A549 (cell line): ENCODE results near the gene CERS6. TPM values are rescaled to one million over a fixed set of nuclear protein-coding genes. Genes with fewer than 3 reads are reported as not detected.
"Not testable (repeated sequence)": the region's sequence is repeated elsewhere in the genome, so short reads cannot be mapped to it uniquely, and the experiment has no call there.

ENCODE experiments used
- ATAC-seq, 2 experiments: fragments of 200-7000 bp in 1 of 2; fragments of >200 bp in 1 of 2; cut with Nextera tagmentation in 1 of 2; cut with Tn5 transposase in 1 of 2; 3 replicates each; pipeline versions ENCODE4 v1.8.0 to v1.9.1; 2018 to 2020; ENCODE audit warnings: mild to moderate bottlenecking in 1 of 2, moderate library complexity in 1 of 2
- CTCF ChIA-PET: fragments of 300-600 bp; sonication (Branson Sonifier 250); formaldehyde crosslinking; extraction: SDS; loops from one replicate; lab custom pipeline; 2021; ENCODE audit warnings: antibody characterized with exemption, inconsistent platforms; lab: Yijun Ruan, JAX
- POLR2A ChIA-PET: fragments of 350-600 bp; formaldehyde crosslinking; extraction: SDS; loops from one replicate; lab custom pipeline; 2021; ENCODE audit warnings: antibody characterized with exemption, inconsistent platforms; lab: Yijun Ruan, JAX
- DNase-seq, 2 experiments: peaks; one replicate each; pipeline versions ENCODE4 v3.0.0 to v3.0.0-alpha.2; 2011 to 2016; ENCODE audit warnings: low read depth in 1 of 2, low spot score in 1 of 2
- FAIRE-seq: peaks from 2 replicates; lab custom pipeline; 2011; peaks lifted over from hg19 to GRCh38; lab: Jason Lieb, UNC
- H3K27ac ChIP-seq, 2 experiments: fragments of >200 bp; sonication (Bioruptor Twin); formaldehyde crosslinking; 3 replicates each; pipeline ENCODE4 v1.5.1; 2016 to 2017
- H3K4me1 ChIP-seq: fragments of >200 bp; sonication (Bioruptor Twin); formaldehyde crosslinking; 3 replicates; pipeline ENCODE4 v1.6.1; 2016
- H3K4me2 ChIP-seq: fragments of >200 bp; sonication (Bioruptor Twin); formaldehyde crosslinking; 3 replicates; pipeline ENCODE4 v1.6.1; 2016
- H3K4me3 ChIP-seq: fragments of >200 bp; sonication (Bioruptor Twin); formaldehyde crosslinking; 3 replicates; pipeline ENCODE4 v1.5.1; 2016
- H3K9me3 ChIP-seq: fragments of >200 bp; sonication (Bioruptor Twin); formaldehyde crosslinking; 3 replicates; pipeline ENCODE4 v1.6.1; 2016
- CBX2 ChIP-seq: fragments of 200-600 bp; sonication (generic); IDR thresholded peaks from 2 replicates; pipeline ENCODE4 v1.6.1; 2016; ENCODE audit warnings: low read depth, mild to moderate bottlenecking, borderline replicate concordance
- CBX8 ChIP-seq: fragments of 200-600 bp; sonication (generic); IDR thresholded peaks from 2 replicates; pipeline ENCODE4 v1.6.1; 2016
- CEBPB ChIP-seq, 2 experiments: fragments of >200 bp in 1 of 2; sonication (Bioruptor Twin) in 1 of 2; formaldehyde crosslinking in 1 of 2; IDR thresholded peaks; 2 replicates each; pipeline ENCODE4 v1.6.1; 2012 to 2016
- CHD4 ChIP-seq: fragments of 200-600 bp; sonication (generic); IDR thresholded peaks from 2 replicates; pipeline ENCODE4 v1.6.1; 2016; ENCODE audit warnings: antibody characterized with exemption, mild to moderate bottlenecking, borderline replicate concordance
- EP300 ChIP-seq, 2 experiments: fragments of >200 bp; sonication (Bioruptor Twin); formaldehyde crosslinking; IDR thresholded peaks; 2 replicates in 1 of 2; 3 replicates in 1 of 2; pipeline ENCODE4 v1.6.1; 2016 to 2017
- FOSB ChIP-seq: fragments of 250-450 bp; sonication (Bioruptor Pico); IDR thresholded peaks from 2 replicates; pipeline ENCODE4 v1.5.0; 2020; ENCODE audit warnings: mild to moderate bottlenecking, moderate library complexity
- GATA3 ChIP-seq: IDR thresholded peaks from 2 replicates; pipeline ENCODE4 v1.6.1; 2012; ENCODE audit warnings: borderline replicate concordance
- HDAC2 ChIP-seq: fragments of 200-600 bp; sonication (generic); IDR thresholded peaks from 2 replicates; pipeline ENCODE4 v1.6.1; 2016
- HEYL ChIP-seq: fragments of 250-450 bp; sonication (Bioruptor Pico); IDR thresholded peaks from 2 replicates; pipeline ENCODE4 v1.8.0; 2021; ENCODE audit warnings: mild to moderate bottlenecking, moderate library complexity
- HOXB5 ChIP-seq: fragments of 250-450 bp; sonication (Bioruptor Pico); IDR thresholded peaks from 2 replicates; pipeline ENCODE4 v1.5.0; 2020; ENCODE audit warnings: mild to moderate bottlenecking, moderate library complexity
- KDM1A ChIP-seq: fragments of 200-600 bp; sonication (generic); IDR thresholded peaks from 2 replicates; pipeline ENCODE4 v1.6.1; 2016; ENCODE audit warnings: low read depth, mild to moderate bottlenecking
- KDM5A ChIP-seq: fragments of 200-600 bp; sonication (generic); IDR thresholded peaks from 2 replicates; pipeline ENCODE4 v1.6.1; 2016; ENCODE audit warnings: antibody characterized with exemption, mild to moderate bottlenecking
- MAZ ChIP-seq: fragments of 150-350 bp; IDR thresholded peaks from 2 replicates; pipeline ENCODE4 v1.6.1; 2014; ENCODE audit warnings: antibody characterized with exemption, low read depth, low read length, borderline replicate concordance
- MYC ChIP-seq: IDR thresholded peaks from 2 replicates; pipeline ENCODE4 v1.6.1; 2012; ENCODE audit warnings: mild to moderate bottlenecking, inconsistent platforms, low read length, improper control_type of control experiment, borderline replicate concordance
- NFE2L2 ChIP-seq: fragments of 150-350 bp; conservative IDR thresholded peaks from 2 replicates; pipeline ENCODE4 v1.6.1; 2014; ENCODE audit warnings: low read length
- NPAS2 ChIP-seq: fragments of 250-450 bp; sonication (Bioruptor Pico); IDR thresholded peaks from 2 replicates; pipeline ENCODE4 v1.8.0; 2022; ENCODE audit warnings: mild to moderate bottlenecking, moderate library complexity, borderline replicate concordance
- PHF8 ChIP-seq: fragments of 200-600 bp; sonication (generic); IDR thresholded peaks from 2 replicates; pipeline ENCODE4 v1.6.1; 2016; ENCODE audit warnings: low read depth, mild to moderate bottlenecking, antibody characterized with exemption, moderate library complexity, borderline replicate concordance
- RAD21 ChIP-seq, 2 experiments: fragments of >200 bp in 1 of 2; sonication (Bioruptor Twin) in 1 of 2; formaldehyde crosslinking in 1 of 2; IDR thresholded peaks in 1 of 2; conservative IDR thresholded peaks in 1 of 2; 2 replicates in 1 of 2; 3 replicates in 1 of 2; pipeline ENCODE4 v1.6.1; 2012 to 2018; ENCODE audit warnings: inconsistent platforms in 1 of 2
- RARB ChIP-seq: fragments of 250-450 bp; sonication (Bioruptor Pico); IDR thresholded peaks from 2 replicates; pipeline ENCODE4 v1.8.0; 2021; ENCODE audit warnings: mild to moderate bottlenecking, moderate library complexity
- RNF2 ChIP-seq: fragments of 200-600 bp; sonication (generic); IDR thresholded peaks from 2 replicates; pipeline ENCODE4 v1.6.1; 2016; ENCODE audit warnings: low read depth, mild to moderate bottlenecking, antibody characterized with exemption, moderate library complexity, borderline replicate concordance
- SREBF2 ChIP-seq: fragments of 450-650 bp; IDR thresholded peaks from 2 replicates; pipeline ENCODE4 v1.6.1; 2014; ENCODE audit warnings: mild to moderate bottlenecking, moderate library complexity
- ZNF302 ChIP-seq: fragments of 250-450 bp; sonication (Bioruptor Pico); IDR thresholded peaks from 2 replicates; pipeline ENCODE4 v1.9.0; 2021; ENCODE audit warnings: inconsistent platforms, mild to moderate bottlenecking, moderate library complexity
- ZSCAN20 ChIP-seq: fragments of 250-450 bp; sonication (Bioruptor Pico); IDR thresholded peaks from 2 replicates; pipeline ENCODE4 v1.8.0; 2022; ENCODE audit warnings: mild to moderate bottlenecking, moderate library complexity
- WGBS: methylation state at CpG from one replicate; pipeline ENCODE4 v1.1.6; 2017; ENCODE audit errors: missing lambda C conversion rate; 5-methylcytosine and 5-hydroxymethylcytosine counted together
- polyA plus RNA-seq, 4 experiments: library from polyadenylated mRNA; depleted of rRNA in 3 of 4; stranded (reverse); fragments of >200 nt; fragmentation: RNase III in 1 of 4; extraction: RNeasy Plus Mini Kit Qiagen cat#74134 plus additional on column Dnase treatment in 1 of 4; gene quantifications; 2 replicates in 3 of 4; 3 replicates in 1 of 4; pipeline ENCODE4 v1.2.3, GENCODE V29; 2011 to 2017
- TF ChIP-seq, protein P1 (sequence below): fragments of 250-450 bp; sonication (Bioruptor Pico); IDR thresholded peaks from 2 replicates; pipeline ENCODE4 v1.5.0; 2021; ENCODE audit warnings: mild to moderate bottlenecking, moderate library complexity, borderline replicate concordance
- TF ChIP-seq, protein P2 (sequence below): fragments of 150-350 bp; IDR thresholded peaks from 2 replicates; pipeline ENCODE4 v1.6.1; 2014; ENCODE audit warnings: low read depth, mild to moderate bottlenecking, low read length
- TF ChIP-seq, protein P3 (sequence below): IDR thresholded peaks from 2 replicates; pipeline ENCODE4 v1.6.1; 2012; ENCODE audit warnings: low read depth, borderline replicate concordance

CERS6 gene
- polyA plus RNA-seq, 2 of the 4 experiments (the other 2 are of a cell fraction) = 12.0 to 16.9 TPM

DNA sequence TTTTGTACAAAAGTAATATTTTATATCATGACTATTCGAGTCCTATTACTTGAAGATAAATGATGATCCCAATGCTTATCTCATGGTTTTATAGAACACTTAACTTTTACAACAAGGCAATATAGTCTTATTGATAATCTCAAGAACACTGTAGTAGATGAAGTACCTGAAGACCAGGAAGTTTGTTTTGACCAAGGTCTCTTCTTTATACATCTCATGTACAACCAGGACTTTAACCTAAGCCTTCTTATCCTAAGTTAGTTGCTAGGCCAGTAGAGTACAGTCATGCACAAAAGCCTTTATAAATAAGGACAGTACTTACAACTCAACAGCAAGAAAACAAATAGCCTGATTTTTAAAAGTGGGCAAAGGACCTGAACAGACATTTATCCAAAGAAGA is 198.6 kb downstream of the CERS6 start (continued):
- TF ChIP-seq ZSCAN20 = no peak
- TF ChIP-seq KDM1A = no peak
- no peak for TF ChIP-seq PHF8
- TF ChIP-seq CBX2 = no peak
- no peak for TF ChIP-seq MAZ
- TF ChIP-seq HOXB5 (CRISPR knock-in tag) = no peak
- TF ChIP-seq GATA3 = no peak

DNA sequence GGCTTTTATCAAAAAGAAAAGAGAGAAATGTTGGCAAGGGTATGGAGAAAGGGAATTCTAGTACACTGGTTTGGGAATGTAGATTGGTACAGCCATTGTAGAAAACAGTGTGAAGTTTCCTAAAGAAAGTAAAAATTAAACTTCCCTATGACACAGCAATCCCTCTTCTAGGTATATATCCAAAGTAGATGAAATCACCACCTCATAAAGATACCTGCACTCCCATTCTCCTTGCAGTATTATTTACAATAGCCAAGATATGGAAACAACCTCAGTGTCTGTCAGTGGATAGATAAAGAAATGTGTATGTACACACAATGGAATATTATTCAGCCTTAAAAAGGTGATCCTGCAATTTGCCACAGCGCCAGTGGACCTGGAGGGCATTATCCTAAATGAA is 199.1 kb downstream of the CERS6 start:
- no peaks in the 10 kb centered on the region for H3K4me1 ChIP-seq
- 80% methylated on average over 1 of the region's 1 CpG for WGBS
- ChIA-PET CTCF (no interaction called here), POLR2A (no interaction called here)
- DNase-seq (no peak), ATAC-seq (no peak), FAIRE-seq (no peak)
- H3K27ac ChIP-seq = no peak overlapping the region
- no peak overlapping the region for H3K4me2 ChIP-seq
- TF ChIP-seq NPAS2 (CRISPR knock-in tag) (no peak), CHD4 (no peak), RNF2 (no peak), HDAC2 (no peak), SREBF2 (no peak), CBX8 (no peak), KDM5A (no peak), NFE2L2 (no peak), MYC (no peak), RAD21 (conservative IDR thresholded peaks at IDR 0.05 in 1 of 2, IDR thresholded peaks at IDR 0.05 in 1 of 2) (no peak), HEYL (CRISPR knock-in tag) (no peak), FOSB (CRISPR knock-in tag) (no peak), ZNF302 (CRISPR knock-in tag) (no peak), CEBPB (IDR thresholded peaks at IDR 0.05) (no peak), EP300 (IDR thresholded peaks at IDR 0.05) (no peak), HOXB5 (CRISPR knock-in tag) (no peak), RARB (CRISPR knock-in tag) (no peak)
- TF ChIP-seq, protein P1, sequence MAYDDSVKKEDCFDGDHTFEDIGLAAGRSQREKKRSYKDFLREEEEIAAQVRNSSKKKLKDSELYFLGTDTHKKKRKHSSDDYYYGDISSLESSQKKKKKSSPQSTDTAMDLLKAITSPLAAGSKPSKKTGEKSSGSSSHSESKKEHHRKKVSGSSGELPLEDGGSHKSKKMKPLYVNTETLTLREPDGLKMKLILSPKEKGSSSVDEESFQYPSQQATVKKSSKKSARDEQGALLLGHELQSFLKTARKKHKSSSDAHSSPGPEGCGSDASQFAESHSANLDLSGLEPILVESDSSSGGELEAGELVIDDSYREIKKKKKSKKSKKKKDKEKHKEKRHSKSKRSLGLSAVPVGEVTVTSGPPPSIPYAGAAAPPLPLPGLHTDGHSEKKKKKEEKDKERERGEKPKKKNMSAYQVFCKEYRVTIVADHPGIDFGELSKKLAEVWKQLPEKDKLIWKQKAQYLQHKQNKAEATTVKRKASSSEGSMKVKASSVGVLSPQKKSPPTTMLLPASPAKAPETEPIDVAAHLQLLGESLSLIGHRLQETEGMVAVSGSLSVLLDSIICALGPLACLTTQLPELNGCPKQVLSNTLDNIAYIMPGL (CRISPR knock-in tag) = no peak
- TF ChIP-seq, protein P2, sequence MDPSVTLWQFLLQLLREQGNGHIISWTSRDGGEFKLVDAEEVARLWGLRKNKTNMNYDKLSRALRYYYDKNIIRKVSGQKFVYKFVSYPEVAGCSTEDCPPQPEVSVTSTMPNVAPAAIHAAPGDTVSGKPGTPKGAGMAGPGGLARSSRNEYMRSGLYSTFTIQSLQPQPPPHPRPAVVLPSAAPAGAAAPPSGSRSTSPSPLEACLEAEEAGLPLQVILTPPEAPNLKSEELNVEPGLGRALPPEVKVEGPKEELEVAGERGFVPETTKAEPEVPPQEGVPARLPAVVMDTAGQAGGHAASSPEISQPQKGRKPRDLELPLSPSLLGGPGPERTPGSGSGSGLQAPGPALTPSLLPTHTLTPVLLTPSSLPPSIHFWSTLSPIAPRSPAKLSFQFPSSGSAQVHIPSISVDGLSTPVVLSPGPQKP = no peak
- TF ChIP-seq, protein P3, sequence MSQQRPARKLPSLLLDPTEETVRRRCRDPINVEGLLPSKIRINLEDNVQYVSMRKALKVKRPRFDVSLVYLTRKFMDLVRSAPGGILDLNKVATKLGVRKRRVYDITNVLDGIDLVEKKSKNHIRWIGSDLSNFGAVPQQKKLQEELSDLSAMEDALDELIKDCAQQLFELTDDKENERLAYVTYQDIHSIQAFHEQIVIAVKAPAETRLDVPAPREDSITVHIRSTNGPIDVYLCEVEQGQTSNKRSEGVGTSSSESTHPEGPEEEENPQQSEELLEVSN = no peak
- no peaks in the 10 kb centered on the region for H3K9me3 ChIP-seq
- no peak overlapping the region for H3K4me3 ChIP-seq

DNA sequence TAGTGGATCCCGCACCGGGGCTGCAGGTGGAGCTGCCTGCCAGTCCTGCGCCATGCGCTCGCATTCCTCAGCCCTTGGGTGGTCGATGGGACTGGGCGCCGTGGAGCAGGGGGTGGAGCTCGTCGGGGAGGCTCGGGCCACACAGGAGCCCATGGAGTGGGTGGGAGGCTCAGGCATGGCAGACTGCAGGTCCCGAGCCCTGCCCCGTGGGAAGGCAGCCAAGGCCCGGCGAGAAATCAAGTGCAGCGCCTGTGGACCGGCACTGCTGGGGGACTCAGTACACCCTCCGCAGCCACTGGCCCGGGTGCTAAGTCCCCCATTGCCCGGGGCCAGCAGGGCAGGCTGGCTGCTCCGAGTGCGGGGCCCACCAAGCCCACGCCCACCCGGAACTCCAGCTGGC is 201.3 kb downstream of the CERS6 start:
- FAIRE-seq, H3K4me2 ChIP-seq, H3K9me3 ChIP-seq, ATAC-seq, H3K4me1 ChIP-seq, POLR2A ChIA-PET, H3K4me3 ChIP-seq, DNase-seq, CTCF ChIA-PET, H3K27ac ChIP-seq: not testable (repeated sequence)
- WGBS = 100% methylated on average over 4 of the region's 24 CpGs
